ENCODE measurements around the gene FBXL15. TPM values are rescaled to one million over a fixed set of nuclear protein-coding genes. Genes with fewer than 3 reads are reported as not detected.

The FBXL15 gene
- total RNA-seq, 1 donor from 2014 or later: 25.6 TPM

- H3K4me3 Mint-ChIP-seq: peak overlapping the region; percentile 82
- no peaks in the 10 kb centered on the region for H3K9me3 Mint-ChIP-seq
- no peak for TF ChIP-seq CTCF (conservative IDR thresholded peaks at IDR 0.05)
- no peaks in the 10 kb centered on the region for H3K36me3 Mint-ChIP-seq (ENCODE audit: low read depth)
- peaks cover 18% of the 10 kb centered on the region for H3K27me3 Mint-ChIP-seq (ENCODE audit: low read depth)
- peak overlapping the region; percentile 10 for H3K27ac Mint-ChIP-seq (ENCODE audit: unreplicated experiment)
- DNase-seq (ENCODE audit: low read depth, low spot score): no peak
- H3K4me1 Mint-ChIP-seq: peaks cover 69% of the 10 kb centered on the region
Measured at GRCh38 chr10:102409604-102410428, 10.8 kb upstream of the FBXL15 start.

- DNase-seq (ENCODE audit: low read depth, low spot score): peak; percentile 52
- Mint-ChIP-seq H3K27ac (ENCODE audit: unreplicated experiment) (no peak overlapping the region), H3K4me3 (peak overlapping the region; percentile 87), H3K36me3 (ENCODE audit: low read depth) (no peaks in the 10 kb centered on the region), H3K27me3 (ENCODE audit: low read depth) (peaks cover 18% of the 10 kb centered on the region), H3K4me1 (peaks cover 74% of the 10 kb centered on the region), H3K9me3 (no peaks in the 10 kb centered on the region)
- TF ChIP-seq CTCF (conservative IDR thresholded peaks at IDR 0.05): no peak
Measured at GRCh38 chr10:102410429-102411073, 10.1 kb upstream of the FBXL15 start.

- Mint-ChIP-seq H3K36me3 (ENCODE audit: low read depth) (no peaks in the 10 kb centered on the region), H3K4me1 (peaks cover 81% of the 10 kb centered on the region), H3K9me3 (no peaks in the 10 kb centered on the region), H3K27ac (ENCODE audit: unreplicated experiment) (peak overlapping the region; percentile 96), H3K4me3 (peak overlapping the region; percentile 87), H3K27me3 (ENCODE audit: low read depth) (peaks cover 18% of the 10 kb centered on the region)
- TF ChIP-seq CTCF (conservative IDR thresholded peaks at IDR 0.05): no peak
- no peak for DNase-seq (ENCODE audit: low read depth, low spot score)
Measured at GRCh38 chr10:102411341-102412255, 9.0 kb upstream of the FBXL15 start.

GRCh38 chr10:102412293-102412692 is 8.3 kb upstream of the FBXL15 start:
- H3K4me3 Mint-ChIP-seq: peak overlapping the region; percentile 73
- no peak for DNase-seq (ENCODE audit: low read depth, low spot score)
- peaks cover 79% of the 10 kb centered on the region for H3K4me1 Mint-ChIP-seq
- H3K9me3 Mint-ChIP-seq: no peaks in the 10 kb centered on the region
- no peaks in the 10 kb centered on the region for H3K36me3 Mint-ChIP-seq (ENCODE audit: low read depth)
- peaks cover 18% of the 10 kb centered on the region for H3K27me3 Mint-ChIP-seq (ENCODE audit: low read depth)
- TF ChIP-seq CTCF (conservative IDR thresholded peaks at IDR 0.05): no peak
- H3K27ac Mint-ChIP-seq (ENCODE audit: unreplicated experiment): peak overlapping the region; percentile 96

- peak overlapping the region; percentile 73 for H3K4me3 Mint-ChIP-seq
- H3K9me3 Mint-ChIP-seq: no peaks in the 10 kb centered on the region
- H3K4me1 Mint-ChIP-seq: peaks cover 77% of the 10 kb centered on the region
- peak; percentile 67 for DNase-seq (ENCODE audit: low read depth, low spot score)
- peaks cover 16% of the 10 kb centered on the region for H3K27me3 Mint-ChIP-seq (ENCODE audit: low read depth)
- H3K27ac Mint-ChIP-seq (ENCODE audit: unreplicated experiment): peak overlapping the region; percentile 95
- no peak for TF ChIP-seq CTCF (conservative IDR thresholded peaks at IDR 0.05)
- no peaks in the 10 kb centered on the region for H3K36me3 Mint-ChIP-seq (ENCODE audit: low read depth)
Measured at GRCh38 chr10:102413053-102413705, 7.5 kb upstream of the FBXL15 start.

Data from neural crest cell (in vitro differentiated cells).